ENCODE measurements around the gene MAGEA8. TPM values are rescaled to one million over a fixed set of nuclear protein-coding genes. Genes with fewer than 3 reads are reported as not detected.

MAGEA8 gene
- total and polyA plus RNA-seq, 4 donors = not detected

DNA sequence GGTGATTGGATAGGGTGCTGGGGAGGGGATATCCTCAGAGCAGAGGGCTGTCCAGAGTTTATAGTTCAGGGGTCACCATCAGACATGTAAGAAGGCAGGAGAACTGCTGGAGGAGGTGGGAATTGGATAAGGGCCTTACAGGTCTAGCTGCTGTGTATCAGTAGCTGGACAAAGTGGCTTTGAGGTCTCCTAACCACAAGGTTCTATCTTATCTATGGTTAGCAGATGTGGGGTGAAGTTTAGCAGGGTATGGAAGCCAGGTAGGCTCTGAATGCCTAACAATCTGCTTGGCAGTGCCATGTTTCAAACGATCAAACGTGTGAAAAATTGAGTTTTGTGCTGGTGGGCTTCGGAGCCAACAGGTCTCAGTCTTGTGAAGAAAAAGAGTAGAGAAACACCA, 32.1 kb upstream of the MAGEA8 start:
- H3K36me3 ChIP-seq (ENCODE audit: control insufficient read depth in 4 of 4, insufficient read depth in 4 of 4, low read length in 4 of 4) = no peaks in the 10 kb centered on the region
- no peak for DNase-seq

DNA sequence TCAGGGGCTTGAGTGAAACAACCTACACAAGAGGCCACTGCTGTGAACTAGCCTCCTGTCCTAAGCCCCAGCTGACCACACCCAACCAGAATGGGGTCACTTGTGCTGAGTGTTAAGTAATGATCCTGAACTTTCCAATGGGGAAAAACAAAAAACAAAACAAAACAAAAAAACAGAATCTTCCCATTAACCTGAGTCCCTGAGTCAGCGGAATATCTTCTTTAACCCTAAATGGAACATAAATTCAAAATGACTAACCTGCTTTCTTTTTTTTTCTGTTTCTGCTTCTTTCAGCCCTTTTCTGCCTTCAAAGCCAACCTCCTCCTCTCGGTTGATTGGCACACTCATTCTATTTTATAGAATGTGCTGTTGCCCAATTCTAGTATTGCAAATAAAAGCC, 31.2 kb upstream of the MAGEA8 start:
- Histone ChIP-seq H3K36me3 (ENCODE audit: control insufficient read depth in 4 of 4, insufficient read depth in 4 of 4, low read length in 4 of 4) (no peaks in the 10 kb centered on the region), H3K4me1 (ENCODE audit: control insufficient read depth in 5 of 5, insufficient read depth in 5 of 5, low read length in 5 of 5) (no peaks in the 10 kb centered on the region), H3K27me3 (ENCODE audit: control insufficient read depth in 3 of 3, insufficient read depth in 3 of 3, low read length in 2 of 3) (peaks cover 0 to 2% (median 0%) of the 10 kb centered on the region in 3 donors), H3K27ac (ENCODE audit: low read depth in 1 of 2, low read length in 1 of 2) (no peak overlapping the region), H3K9ac (ENCODE audit: insufficient read depth in 1 of 2, low read length in 2 of 2) (no peak overlapping the region), H3K4me3 (no peak overlapping the region), H3K9me3 (ENCODE audit: control insufficient read depth in 4 of 4, insufficient read depth in 3 of 4, low read length in 3 of 4) (peaks cover 0 to 6% (median 2%) of the 10 kb centered on the region in 4 donors)
- WGBS, 2 donors = 78 to 87% methylated on average over 2 of the region's 2 CpGs
- TF ChIP-seq, protein P1, sequence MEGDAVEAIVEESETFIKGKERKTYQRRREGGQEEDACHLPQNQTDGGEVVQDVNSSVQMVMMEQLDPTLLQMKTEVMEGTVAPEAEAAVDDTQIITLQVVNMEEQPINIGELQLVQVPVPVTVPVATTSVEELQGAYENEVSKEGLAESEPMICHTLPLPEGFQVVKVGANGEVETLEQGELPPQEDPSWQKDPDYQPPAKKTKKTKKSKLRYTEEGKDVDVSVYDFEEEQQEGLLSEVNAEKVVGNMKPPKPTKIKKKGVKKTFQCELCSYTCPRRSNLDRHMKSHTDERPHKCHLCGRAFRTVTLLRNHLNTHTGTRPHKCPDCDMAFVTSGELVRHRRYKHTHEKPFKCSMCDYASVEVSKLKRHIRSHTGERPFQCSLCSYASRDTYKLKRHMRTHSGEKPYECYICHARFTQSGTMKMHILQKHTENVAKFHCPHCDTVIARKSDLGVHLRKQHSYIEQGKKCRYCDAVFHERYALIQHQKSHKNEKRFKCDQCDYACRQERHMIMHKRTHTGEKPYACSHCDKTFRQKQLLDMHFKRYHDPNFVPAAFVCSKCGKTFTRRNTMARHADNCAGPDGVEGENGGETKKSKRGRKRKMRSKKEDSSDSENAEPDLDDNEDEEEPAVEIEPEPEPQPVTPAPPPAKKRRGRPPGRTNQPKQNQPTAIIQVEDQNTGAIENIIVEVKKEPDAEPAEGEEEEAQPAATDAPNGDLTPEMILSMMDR (IDR thresholded peaks at IDR 0.05; ENCODE audit: control extremely low read depth, extremely low read depth) = no peak
- DNase-seq (no peak), ATAC-seq (ENCODE audit: insufficient read depth, low FRiP score) (no peak)

More for the DNA sequence above, 32.1 kb upstream of the MAGEA8 start:
- TF ChIP-seq, protein P1 (IDR thresholded peaks at IDR 0.05; ENCODE audit: control extremely low read depth, extremely low read depth) = no peak
- no peak overlapping the region for H3K27ac ChIP-seq (ENCODE audit: low read depth in 1 of 2, low read length in 1 of 2)
- ATAC-seq (ENCODE audit: insufficient read depth, low FRiP score) = no peak
- H3K9ac ChIP-seq (ENCODE audit: insufficient read depth in 1 of 2, low read length in 2 of 2) = no peak overlapping the region
- peaks cover 0 to under 1% (median 0%) of the 10 kb centered on the region in 3 donors for H3K27me3 ChIP-seq (ENCODE audit: control insufficient read depth in 3 of 3, insufficient read depth in 3 of 3, low read length in 2 of 3)
- no peak overlapping the region for H3K4me3 ChIP-seq
- H3K4me1 ChIP-seq (ENCODE audit: control insufficient read depth in 5 of 5, insufficient read depth in 5 of 5, low read length in 5 of 5) = no peaks in the 10 kb centered on the region
- peaks cover 0 to 6% (median 2%) of the 10 kb centered on the region in 4 donors for H3K9me3 ChIP-seq (ENCODE audit: control insufficient read depth in 4 of 4, insufficient read depth in 3 of 4, low read length in 3 of 4)
- WGBS, 2 donors = 82 to 98% methylated on average over 3 of the region's 3 CpGs

DNA sequence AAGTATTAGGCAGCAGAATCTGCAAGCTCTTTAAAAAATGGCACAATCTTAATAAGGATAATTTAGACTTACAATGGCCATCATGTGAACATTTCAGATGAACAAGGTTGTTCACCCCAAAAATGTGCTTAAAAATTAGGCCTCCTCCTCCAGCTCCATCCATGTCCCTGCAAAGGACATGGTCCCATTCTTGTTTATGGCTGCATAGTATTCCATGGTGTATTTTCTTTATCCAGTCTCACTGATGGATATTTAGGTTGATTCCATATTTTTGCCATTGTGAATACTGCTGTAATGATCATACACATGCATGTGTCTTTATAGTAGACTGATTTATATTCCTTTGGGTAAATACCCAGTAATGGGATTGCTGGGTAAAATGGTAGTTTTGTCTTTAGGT, 29.1 kb upstream of the MAGEA8 start:
- TF ChIP-seq, protein P1 (IDR thresholded peaks at IDR 0.05; ENCODE audit: control extremely low read depth, extremely low read depth) = no peak

DNA sequence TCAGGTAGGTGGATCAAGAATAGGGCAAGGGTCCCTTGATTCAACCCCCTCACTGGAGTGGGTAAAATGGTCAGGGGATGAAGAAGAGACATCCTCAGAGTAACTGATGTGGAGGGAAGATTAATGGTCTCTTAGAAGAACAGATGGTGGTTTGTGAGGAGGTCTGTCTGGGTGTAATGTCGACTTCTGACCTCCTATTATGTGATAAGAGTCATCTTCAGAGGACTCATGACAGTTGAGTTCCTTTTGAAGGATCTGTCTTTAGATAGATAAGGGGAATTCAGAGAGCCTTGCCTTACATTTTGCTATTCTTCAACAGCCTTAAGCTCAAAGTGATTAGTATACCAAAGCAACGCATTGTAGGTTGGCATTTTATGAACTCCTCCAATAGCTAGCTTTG, 27.1 kb upstream of the MAGEA8 start:
- H3K27me3 ChIP-seq (ENCODE audit: control insufficient read depth in 3 of 3, insufficient read depth in 3 of 3, low read length in 2 of 3) = peaks cover 0 to 2% (median 0%) of the 10 kb centered on the region in 3 donors
- H3K4me1 ChIP-seq (ENCODE audit: control insufficient read depth in 5 of 5, insufficient read depth in 5 of 5, low read length in 5 of 5) = no peaks in the 10 kb centered on the region
- no peak overlapping the region for H3K4me3 ChIP-seq
- DNase-seq (no peak), ATAC-seq (ENCODE audit: insufficient read depth, low FRiP score) (no peak)
- H3K36me3 ChIP-seq (ENCODE audit: control insufficient read depth in 4 of 4, insufficient read depth in 4 of 4, low read length in 4 of 4) = no peaks in the 10 kb centered on the region
- WGBS, 2 donors = 41 to 55% methylated on average over 2 of the region's 2 CpGs
- H3K9ac ChIP-seq (ENCODE audit: insufficient read depth in 1 of 2, low read length in 2 of 2) = no peak overlapping the region
- TF ChIP-seq, protein P1 (IDR thresholded peaks at IDR 0.05; ENCODE audit: control extremely low read depth, extremely low read depth) = no peak
- H3K27ac ChIP-seq (ENCODE audit: low read depth in 1 of 2, low read length in 1 of 2) = no peak overlapping the region
- peaks cover 0 to 9% (median 2%) of the 10 kb centered on the region in 4 donors for H3K9me3 ChIP-seq (ENCODE audit: control insufficient read depth in 4 of 4, insufficient read depth in 3 of 4, low read length in 3 of 4)

More for the DNA sequence above, 29.1 kb upstream of the MAGEA8 start:
- Histone ChIP-seq H3K36me3 (ENCODE audit: control insufficient read depth in 4 of 4, insufficient read depth in 4 of 4, low read length in 4 of 4) (no peaks in the 10 kb centered on the region), H3K27me3 (ENCODE audit: control insufficient read depth in 3 of 3, insufficient read depth in 3 of 3, low read length in 2 of 3) (peaks cover 0 to 2% (median 0%) of the 10 kb centered on the region in 3 donors), H3K9me3 (ENCODE audit: control insufficient read depth in 4 of 4, insufficient read depth in 3 of 4, low read length in 3 of 4) (peaks cover 0 to 6% (median 2%) of the 10 kb centered on the region in 4 donors), H3K4me3 (no peak overlapping the region), H3K27ac (ENCODE audit: low read depth in 1 of 2, low read length in 1 of 2) (no peak overlapping the region), H3K4me1 (ENCODE audit: control insufficient read depth in 5 of 5, insufficient read depth in 5 of 5, low read length in 5 of 5) (no peaks in the 10 kb centered on the region), H3K9ac (ENCODE audit: insufficient read depth in 1 of 2, low read length in 2 of 2) (no peak overlapping the region)
- no peak for ATAC-seq (ENCODE audit: insufficient read depth, low FRiP score)
- DNase-seq = no peak

Measured in lung (tissue), 12 donors.